GM20431 (cell line): Measurements from ENCODE around the gene SLC25A40.
"Not testable (repeated sequence)": the region's sequence is repeated elsewhere in the genome, so short reads cannot be mapped to it uniquely, and the experiment has no call there.

Experiments used
- in situ Hi-C: fragments of 300-500 bp; cut with MseI, MboI; formaldehyde crosslinking; loops from one replicate; pipeline ENCODE4 v1.15.0; 2020; ENCODE audit warnings: low sequenced_read_pairs; ENCODE audit not compliant: unreplicated experiment

Gene SLC25A40

DNA sequence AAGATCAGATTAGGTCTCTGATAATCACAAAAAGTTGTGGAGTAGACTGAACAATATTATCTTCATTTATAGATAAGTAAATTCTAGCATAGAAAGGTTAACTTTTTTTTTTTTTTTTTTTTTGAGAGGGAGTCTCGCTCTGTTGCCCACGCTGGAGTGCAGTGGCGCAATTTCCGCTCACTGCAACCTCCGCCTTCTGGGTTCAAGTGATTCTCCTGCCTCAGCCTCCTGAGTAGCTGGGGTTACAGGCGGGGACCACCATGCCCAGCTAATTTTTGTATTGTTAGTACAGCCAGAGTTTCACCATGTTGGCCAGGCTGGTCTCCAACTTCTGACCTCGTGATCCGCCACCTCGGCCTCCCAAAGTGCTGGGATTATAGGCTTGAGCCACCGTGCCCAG is 2.8 kb downstream of the SLC25A40 start:
- in situ Hi-C loops, result not testable (repeated sequence)

DNA sequence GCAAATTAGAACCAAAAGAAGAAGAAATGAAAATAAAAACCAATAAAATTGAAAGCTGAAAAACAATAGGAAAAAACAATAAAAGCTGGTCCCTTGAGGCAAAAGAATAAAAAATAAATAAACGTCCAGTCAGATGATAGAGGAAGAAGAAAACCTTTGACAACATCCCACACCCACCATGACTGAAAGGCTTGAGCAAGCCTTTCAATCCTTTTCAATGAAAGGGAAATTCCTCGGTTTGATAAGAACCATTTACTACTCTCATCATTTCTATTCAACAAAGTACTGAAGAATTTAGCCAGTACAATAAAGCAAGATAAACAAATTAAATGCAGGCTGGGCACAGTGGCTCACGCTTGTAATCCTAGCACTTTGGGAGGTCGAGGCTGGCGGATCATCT is 3.8 kb downstream of the SLC25A40 start:
- in situ Hi-C loops, result no loop called here

- in situ Hi-C loops, result no loop called here
These were observed 5.7 kb downstream of the SLC25A40 start for GRCh38 chr7:87870471-87870870.

GRCh38 chr7:87866533-87866932 is 9.6 kb downstream of the SLC25A40 start:
- in situ Hi-C loops, result not testable (repeated sequence)

GRCh38 chr7:87866089-87866488 is 10.1 kb downstream of the SLC25A40 start:
- in situ Hi-C loops, result no loop called here

- in situ Hi-C loops, result no loop called here
These were observed 17.6 kb downstream of the SLC25A40 start for GRCh38 chr7:87858417-87859100.

DNA sequence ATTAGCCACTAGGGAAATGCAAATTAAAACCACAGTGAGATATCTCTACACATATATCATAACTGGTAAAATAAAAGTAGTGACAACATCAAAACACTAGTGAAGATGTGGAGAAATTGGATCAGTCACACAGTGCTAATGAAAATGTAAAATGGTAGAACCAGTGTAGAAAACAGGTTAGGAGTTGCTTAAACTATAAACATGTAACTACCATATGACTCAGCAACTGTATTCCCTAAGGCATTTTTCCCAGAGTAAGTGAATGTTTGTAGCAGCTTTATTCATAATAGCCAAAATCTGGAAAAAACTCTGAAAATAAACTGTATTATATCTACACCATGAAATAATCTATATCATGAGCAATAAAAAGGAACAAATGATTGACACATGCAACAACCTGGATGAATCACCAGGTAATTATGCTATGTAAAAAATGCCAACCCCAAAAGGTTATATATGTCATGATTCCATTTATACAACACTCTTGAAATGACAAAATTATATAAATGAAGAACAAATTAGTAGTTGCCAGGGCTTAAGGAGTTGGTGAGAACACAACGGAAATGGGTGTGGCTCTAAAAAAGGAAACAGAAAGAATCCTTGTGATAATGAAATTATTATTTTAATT is 22.8 kb downstream of the SLC25A40 start:
- in situ Hi-C loops, result no loop called here

- in situ Hi-C loops, result no loop called here
These were observed 23.9 kb downstream of the SLC25A40 start for GRCh38 chr7:87852306-87852705.

DNA sequence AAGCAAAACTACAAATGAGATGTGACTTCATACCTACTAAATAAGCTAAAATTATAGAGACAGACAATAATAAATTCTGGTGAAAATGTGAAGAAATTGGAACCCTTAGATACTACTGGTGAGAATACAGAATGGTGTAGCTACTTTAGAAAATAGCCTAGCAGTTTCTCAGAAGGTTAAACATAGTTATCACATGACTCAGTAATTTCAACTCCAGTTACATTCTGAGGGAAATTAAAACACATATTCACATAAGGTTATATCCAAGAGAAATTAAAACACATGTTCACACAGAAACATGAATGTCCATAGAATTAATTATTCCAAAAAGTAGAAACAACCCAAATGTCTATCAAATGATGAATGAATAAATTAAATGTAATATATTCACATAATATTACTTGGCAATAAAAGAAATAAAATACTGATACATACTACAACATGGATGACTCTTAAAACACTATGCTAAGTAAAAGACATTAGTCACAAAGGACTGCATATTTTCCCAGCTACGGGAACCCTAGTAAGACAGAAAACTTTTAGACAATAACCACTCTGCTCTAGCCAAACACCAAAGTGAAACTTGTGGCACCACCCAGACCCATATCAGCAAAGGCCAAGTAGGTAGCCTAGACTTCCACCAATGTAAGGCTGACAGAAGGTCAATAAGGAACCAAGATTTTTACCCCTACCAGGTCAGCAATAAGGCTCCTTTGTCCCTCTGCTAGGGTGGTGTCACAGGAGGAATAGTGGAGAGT is 25.1 kb downstream of the SLC25A40 start:
- in situ Hi-C loops, result no loop called here

DNA sequence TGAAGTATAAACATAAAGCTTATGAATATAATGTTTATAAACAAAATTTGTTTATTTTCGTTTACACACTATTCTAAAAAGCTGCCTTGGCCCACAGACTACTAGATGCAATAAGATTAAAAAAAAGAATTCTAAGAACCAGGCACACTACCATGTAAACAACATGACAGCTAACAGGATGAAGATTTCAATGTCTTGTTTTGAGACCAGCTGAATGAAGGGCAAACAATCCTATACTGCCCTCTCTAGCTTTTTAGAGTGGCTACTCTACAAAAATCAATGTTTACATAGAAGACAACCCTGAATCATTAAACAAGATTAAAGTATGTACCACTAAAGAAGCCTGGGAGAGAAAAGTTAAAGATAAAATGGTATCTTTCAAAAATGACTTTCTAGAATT is 38.6 kb downstream of the SLC25A40 start:
- in situ Hi-C loops, result no loop called here

DNA sequence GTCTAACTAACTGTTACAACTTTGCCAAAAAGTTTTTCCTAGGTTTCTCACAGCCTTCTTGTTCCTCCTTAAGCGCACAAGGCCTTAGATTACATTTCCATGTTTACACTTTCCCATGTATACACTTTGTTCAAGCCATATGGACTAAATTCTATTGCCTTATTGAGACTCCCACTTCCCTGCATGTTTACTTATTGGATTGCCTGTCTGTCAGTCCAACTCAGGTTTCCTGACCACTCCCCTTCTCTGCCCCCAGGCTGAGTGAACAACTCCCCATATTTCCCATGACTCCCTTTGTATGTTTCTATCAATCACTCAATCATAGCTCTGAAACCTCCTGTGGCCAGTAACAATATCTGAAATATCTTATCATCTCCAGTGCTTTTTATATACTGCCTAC is 43.0 kb downstream of the SLC25A40 start:
- in situ Hi-C loops, result no loop called here

GRCh38 chr7:87831097-87831496 is 45.1 kb downstream of the SLC25A40 start:
- in situ Hi-C loops, result no loop called here

- in situ Hi-C loops, result not testable (repeated sequence)
These were observed 47.8 kb downstream of the SLC25A40 start for GRCh38 chr7:87828383-87828782.

DNA sequence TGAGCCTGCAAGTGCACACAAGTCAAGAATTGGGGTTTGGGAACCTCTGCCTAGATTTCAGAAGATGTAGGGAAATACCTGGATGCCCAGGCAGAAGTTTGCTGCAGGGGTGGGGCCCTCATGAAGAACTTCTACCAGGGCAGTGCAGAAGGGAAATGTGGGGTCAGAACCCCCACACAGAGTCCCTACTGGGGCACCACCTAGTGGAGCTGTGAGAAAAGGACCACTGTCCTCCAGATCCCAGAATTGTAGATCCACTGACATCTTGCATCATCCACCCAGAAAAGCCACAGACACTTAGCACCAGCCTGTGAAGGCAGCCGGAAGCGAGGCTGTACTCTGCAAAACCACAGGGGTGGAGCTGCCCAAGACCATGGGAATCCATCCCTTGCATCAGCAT is 50.8 kb downstream of the SLC25A40 start:
- in situ Hi-C loops, result not testable (repeated sequence)

GRCh38 chr7:87822056-87822455 is 54.1 kb downstream of the SLC25A40 start:
- in situ Hi-C loops, result not testable (repeated sequence)

DNA sequence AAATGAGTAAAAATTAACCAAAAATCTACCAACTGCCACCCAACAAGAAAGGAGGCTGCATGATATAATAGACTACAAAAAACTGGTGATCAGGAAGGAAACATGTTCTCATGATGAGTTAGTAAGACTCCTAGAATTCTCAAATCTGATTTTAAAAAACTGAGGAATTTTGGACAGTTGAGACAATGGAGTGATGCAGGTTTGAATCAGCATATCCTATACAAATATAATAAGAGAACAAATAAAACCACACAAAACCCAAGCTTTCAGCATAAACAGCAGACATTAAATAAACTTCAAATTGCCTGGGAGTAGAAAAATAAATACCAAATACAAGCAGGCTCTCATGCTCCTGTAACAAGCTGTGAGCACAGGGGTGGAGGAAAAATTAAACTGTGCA is 57.8 kb downstream of the SLC25A40 start:
- in situ Hi-C loops, result no loop called here

DNA sequence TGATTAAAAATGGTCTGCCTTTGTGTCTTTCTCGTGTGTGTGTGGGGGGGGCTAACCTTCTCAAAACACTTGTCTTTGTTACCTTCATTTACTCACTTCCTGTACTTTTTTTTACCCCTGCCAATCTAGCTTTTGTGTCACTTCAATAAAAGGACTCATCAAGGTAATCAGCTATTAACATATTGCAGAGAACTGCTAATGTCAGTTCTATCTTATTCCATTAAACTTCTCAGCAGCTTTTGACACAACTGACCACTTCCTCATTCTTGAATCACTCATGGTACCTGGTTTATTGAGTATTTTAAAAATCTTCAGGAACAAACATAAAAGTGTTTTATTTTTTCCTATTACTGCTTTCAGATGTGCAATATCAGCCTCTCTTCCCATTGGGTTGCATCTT is 59.8 kb downstream of the SLC25A40 start:
- in situ Hi-C loops, result no loop called here

- in situ Hi-C loops, result no loop called here
These were observed 65.4 kb downstream of the SLC25A40 start for GRCh38 chr7:87810726-87811125.

- in situ Hi-C loops, result no loop called here
These were observed 66.0 kb downstream of the SLC25A40 start for GRCh38 chr7:87810130-87810529.

DNA sequence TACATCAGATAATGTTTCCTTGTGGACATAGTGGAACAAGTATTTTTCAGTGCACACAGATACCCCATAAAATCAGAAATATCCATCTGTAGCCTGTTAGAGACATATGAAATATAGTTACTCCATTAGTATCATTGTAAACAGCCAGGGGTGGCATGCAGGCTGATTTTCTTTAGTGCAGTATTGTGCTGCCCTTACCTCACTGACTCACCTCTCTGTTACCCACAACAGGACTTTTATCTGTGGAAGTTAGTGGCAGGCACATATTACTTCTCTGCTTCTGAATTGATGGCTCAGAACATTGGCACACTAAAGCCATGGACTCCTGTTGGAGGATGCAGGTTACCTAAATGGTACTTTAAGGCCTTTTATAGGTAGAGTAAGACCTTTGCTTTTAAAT is 70.0 kb downstream of the SLC25A40 start:
- in situ Hi-C loops, result no loop called here

- in situ Hi-C loops, result loop anchor here (25.0 kb wide), 1 partner anchor 314 kb away; no protein-coding TSS in a partner anchor
These were observed 78.3 kb downstream of the SLC25A40 start for GRCh38 chr7:87797798-87798403.
